ENCODE measurements around the gene GNAZ. TPM values are rescaled to one million over a fixed set of nuclear protein-coding genes. Genes with fewer than 3 reads are reported as not detected.
"Not testable (repeated sequence)": the region's sequence is repeated elsewhere in the genome, so short reads cannot be mapped to it uniquely, and the experiment has no call there.

The GNAZ gene
- 10.0 TPM for total RNA-seq

DNA sequence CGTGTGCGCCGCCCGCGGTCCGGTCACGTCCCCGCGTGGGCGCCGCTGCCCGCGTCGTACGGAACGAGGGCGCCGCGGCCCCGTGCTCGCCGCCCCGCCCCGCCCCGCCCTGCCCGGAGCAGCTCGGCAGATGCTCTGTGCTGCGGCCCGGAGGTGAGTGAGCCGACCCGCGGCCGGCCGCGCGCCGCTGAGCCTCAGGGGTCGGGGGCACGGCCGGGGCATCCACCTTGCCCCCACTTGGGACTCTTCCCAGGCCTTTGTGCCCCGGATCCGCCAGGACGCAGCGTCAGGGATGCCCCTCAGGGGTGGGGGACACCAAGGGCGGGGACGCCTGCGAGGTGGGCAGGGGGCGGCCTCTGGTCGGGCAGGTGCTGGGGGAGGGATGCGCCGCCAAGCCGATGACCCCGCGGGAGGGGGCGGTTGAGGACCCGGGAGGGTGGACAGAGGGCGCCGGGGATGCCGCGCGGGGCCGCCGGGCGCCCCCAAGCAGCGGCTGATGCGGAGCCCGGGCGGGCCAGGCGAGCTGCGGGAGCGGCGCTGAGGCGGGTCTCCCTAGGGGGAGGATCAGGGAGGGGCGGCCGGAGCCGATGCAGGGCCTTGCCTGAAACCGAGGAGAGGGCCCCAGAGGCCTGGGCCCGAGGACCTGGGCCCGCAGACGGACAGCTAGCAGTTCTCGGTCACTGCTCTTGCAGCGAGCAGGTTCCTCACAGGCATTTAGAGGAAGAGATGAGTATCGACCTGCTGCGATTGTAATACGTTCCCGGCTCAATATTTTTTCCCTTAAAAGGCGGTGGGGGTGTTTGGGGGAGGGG, at the start of gene GNAZ:
TSS of gene GNAZ (plus strand) at position 102 of the 812 bp plus-strand sequence. CDS start 25,177 bp downstream, outside the sequence.
- H3K27me3 ChIP-seq (ENCODE audit: insufficient read depth, low read length) = peaks cover 13% of the 10 kb centered on the region
- no peaks in the 10 kb centered on the region for H3K9me3 ChIP-seq (ENCODE audit: low read depth, low read length)
- H3K4me1 ChIP-seq (ENCODE audit: insufficient read depth, low read length) = peaks cover 17% of the 10 kb centered on the region
- peak within 1 kb of the TSS; percentile 24 for H3K4me3 ChIP-seq (ENCODE audit: low read length)

DNA sequence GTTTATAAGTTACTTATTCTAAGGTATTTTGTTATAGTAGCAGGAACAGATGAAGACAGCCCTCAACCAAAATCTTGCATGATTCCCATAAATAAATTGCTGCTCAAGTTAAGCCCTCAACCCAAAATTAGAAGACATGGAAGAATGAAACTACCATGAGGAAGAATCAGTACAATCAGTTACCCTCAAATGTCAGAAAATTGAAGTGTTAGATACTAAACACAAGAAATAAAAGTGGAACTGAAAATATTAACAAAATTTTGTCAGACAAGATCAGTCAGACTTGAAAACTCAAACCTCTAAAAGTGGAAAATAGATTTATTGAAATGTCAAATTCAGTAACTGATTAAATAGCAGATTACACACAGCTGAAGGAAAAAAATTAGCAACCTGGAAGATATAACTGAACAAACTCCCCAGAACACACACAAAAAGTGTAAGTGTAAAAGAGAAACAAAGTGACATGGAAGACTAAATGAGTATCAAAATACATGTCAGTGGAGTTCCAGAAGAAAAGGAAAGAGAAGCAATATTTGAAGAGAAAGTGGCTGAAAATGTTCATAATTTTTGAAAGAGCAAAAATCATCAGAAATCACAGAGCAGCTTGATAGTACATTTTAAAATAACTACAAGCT, 49.5 kb upstream of the GNAZ start:
- Histone ChIP-seq H3K4me3 (ENCODE audit: low read length) (no peak overlapping the region), H3K9me3 (ENCODE audit: low read depth, low read length) (no peaks in the 10 kb centered on the region), H3K27me3 (ENCODE audit: insufficient read depth, low read length) (no peaks in the 10 kb centered on the region)

GRCh38 chr22:23021660-23022353, 48.5 kb upstream of the GNAZ start:
- not testable (repeated sequence) for H3K27me3 ChIP-seq (ENCODE audit: insufficient read depth, low read length); H3K4me3 ChIP-seq (ENCODE audit: low read length)

More for the DNA sequence above, 49.5 kb upstream of the GNAZ start:
- no peaks in the 10 kb centered on the region for H3K4me1 ChIP-seq (ENCODE audit: insufficient read depth, low read length)

DNA sequence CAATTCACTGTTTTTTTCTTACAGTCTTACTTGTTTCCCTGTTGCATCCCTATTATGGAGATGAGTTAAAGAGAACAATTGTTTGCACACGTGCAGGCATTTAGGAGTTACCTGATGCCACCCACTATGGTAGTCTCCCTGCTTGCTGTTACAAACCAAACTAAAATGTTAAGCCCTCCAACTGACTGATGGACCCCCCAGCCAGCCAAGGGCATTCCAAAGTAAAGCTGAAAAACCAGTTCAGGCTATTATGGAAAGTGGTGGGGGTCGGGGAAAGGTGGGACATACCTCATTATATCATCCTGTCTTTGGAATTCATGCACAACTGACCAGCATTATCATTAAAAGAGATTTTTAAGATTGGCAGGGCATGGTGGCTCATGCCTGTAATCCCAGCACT, 47.0 kb upstream of the GNAZ start:
- Histone ChIP-seq H3K27me3 (ENCODE audit: insufficient read depth, low read length) (no peaks in the 10 kb centered on the region), H3K4me3 (ENCODE audit: low read length) (no peak overlapping the region), H3K9me3 (ENCODE audit: low read depth, low read length) (no peaks in the 10 kb centered on the region), H3K4me1 (ENCODE audit: insufficient read depth, low read length) (no peaks in the 10 kb centered on the region)

More at GRCh38 chr22:23021660-23022353, 48.5 kb upstream of the GNAZ start:
- not testable (repeated sequence) for H3K9me3 ChIP-seq (ENCODE audit: low read depth, low read length); H3K4me1 ChIP-seq (ENCODE audit: insufficient read depth, low read length)

DNA sequence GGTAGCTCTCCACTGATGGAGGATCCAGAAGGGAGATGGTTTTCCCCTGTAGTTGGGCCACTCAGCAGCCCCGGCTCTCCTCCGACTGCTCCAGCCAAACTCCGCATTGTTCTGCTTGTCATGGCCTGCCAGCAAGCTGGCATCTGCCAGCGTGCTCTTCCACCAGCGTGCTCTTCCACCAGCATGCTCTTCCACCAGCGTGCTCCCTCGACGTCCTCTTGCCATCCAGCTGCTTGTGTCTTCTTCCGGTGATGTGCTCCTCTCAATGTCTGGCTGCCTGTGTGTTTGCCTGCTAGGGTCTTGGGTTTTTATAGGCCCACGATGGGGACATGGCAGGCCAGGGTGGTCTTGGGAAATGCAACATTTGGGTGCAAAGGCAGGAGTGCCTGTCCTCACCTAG, 43.5 kb upstream of the GNAZ start:
- Histone ChIP-seq H3K9me3 (ENCODE audit: low read depth, low read length) (no peaks in the 10 kb centered on the region), H3K4me3 (ENCODE audit: low read length) (no peak overlapping the region), H3K27me3 (ENCODE audit: insufficient read depth, low read length) (no peaks in the 10 kb centered on the region), H3K4me1 (ENCODE audit: insufficient read depth, low read length) (no peaks in the 10 kb centered on the region)

- not testable (repeated sequence) for H3K4me3 ChIP-seq (ENCODE audit: low read length); H3K27me3 ChIP-seq (ENCODE audit: insufficient read depth, low read length); H3K4me1 ChIP-seq (ENCODE audit: insufficient read depth, low read length); H3K9me3 ChIP-seq (ENCODE audit: low read depth, low read length)
Observed at GRCh38 chr22:23027849-23028248, 42.5 kb upstream of the GNAZ start.

- no peaks in the 10 kb centered on the region for H3K27me3 ChIP-seq (ENCODE audit: insufficient read depth, low read length)
- H3K4me1 ChIP-seq (ENCODE audit: insufficient read depth, low read length) = no peaks in the 10 kb centered on the region
- H3K4me3 ChIP-seq (ENCODE audit: low read length) = no peak overlapping the region
Observed at GRCh38 chr22:23029521-23030228, 40.6 kb upstream of the GNAZ start.

DNA sequence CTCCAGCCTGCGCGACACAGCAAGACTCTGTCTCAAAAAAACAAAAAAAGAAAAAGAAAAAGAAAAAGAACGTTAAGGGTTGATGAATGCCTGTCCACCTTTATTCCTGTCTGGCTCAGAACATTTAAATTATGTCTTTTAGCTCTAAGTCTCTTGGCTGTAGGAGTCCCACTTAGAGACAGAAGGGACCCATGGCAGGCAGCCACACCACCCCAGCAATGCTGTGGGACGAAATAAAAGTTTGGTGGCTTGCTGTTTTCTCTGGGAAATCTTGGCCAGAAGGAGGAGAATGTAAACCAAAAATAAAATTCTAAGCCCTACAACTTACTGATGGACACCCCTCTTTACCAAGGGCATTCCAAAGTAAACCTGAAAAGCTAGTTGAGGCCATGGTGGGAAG, 38.9 kb upstream of the GNAZ start:
- Histone ChIP-seq H3K4me3 (ENCODE audit: low read length) (no peak overlapping the region), H3K4me1 (ENCODE audit: insufficient read depth, low read length) (peaks cover 10% of the 10 kb centered on the region), H3K9me3 (ENCODE audit: low read depth, low read length) (no peaks in the 10 kb centered on the region), H3K27me3 (ENCODE audit: insufficient read depth, low read length) (no peaks in the 10 kb centered on the region)

More at GRCh38 chr22:23029521-23030228, 40.6 kb upstream of the GNAZ start:
- H3K9me3 ChIP-seq (ENCODE audit: low read depth, low read length) = no peaks in the 10 kb centered on the region

DNA sequence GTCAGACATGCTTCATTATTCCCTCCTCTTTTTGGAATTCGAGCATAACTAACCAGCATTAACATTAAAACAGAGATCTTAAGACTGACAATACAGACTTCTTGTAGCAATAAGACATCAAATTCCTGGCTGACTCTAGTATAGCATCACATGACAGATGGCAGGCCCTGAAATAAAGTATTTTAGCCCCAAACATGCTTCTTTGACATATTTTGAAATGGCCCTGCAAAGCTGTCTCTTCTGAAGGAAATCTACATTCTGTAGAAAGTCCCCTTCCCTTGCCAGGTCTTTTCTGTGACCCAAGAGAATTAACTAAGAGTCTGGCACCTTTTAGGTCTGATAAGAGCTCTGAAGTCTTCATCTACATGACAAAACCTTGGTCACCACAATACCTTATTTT, 38.5 kb upstream of the GNAZ start:
- peaks cover 14% of the 10 kb centered on the region for H3K4me1 ChIP-seq (ENCODE audit: insufficient read depth, low read length)
- no peak overlapping the region for H3K4me3 ChIP-seq (ENCODE audit: low read length)
- H3K27me3 ChIP-seq (ENCODE audit: insufficient read depth, low read length) = no peaks in the 10 kb centered on the region
- no peaks in the 10 kb centered on the region for H3K9me3 ChIP-seq (ENCODE audit: low read depth, low read length)

DNA sequence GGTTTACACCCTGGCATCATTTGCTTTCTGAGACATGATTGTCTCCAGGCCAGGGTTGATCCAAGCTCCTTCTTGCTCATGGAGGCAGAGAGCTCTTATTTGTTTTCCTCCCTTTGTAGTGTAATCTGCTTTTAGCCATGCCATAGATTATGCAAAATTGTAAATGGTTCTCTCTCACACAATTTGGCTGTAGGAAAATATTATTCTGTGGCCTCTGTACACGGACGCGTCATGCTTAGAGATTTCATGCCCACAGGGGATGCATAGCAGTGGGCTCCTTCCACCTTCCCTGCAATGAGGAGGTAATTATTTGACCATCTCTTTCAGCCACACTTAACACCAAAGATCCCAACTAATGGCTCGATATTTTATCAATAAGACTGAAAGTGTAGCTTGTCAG, 37.7 kb upstream of the GNAZ start:
- Histone ChIP-seq H3K9me3 (ENCODE audit: low read depth, low read length) (no peaks in the 10 kb centered on the region), H3K27me3 (ENCODE audit: insufficient read depth, low read length) (no peaks in the 10 kb centered on the region), H3K4me1 (ENCODE audit: insufficient read depth, low read length) (peaks cover 22% of the 10 kb centered on the region), H3K4me3 (ENCODE audit: low read length) (no peak overlapping the region)

- no peaks in the 10 kb centered on the region for H3K27me3 ChIP-seq (ENCODE audit: insufficient read depth, low read length)
- no peaks in the 10 kb centered on the region for H3K9me3 ChIP-seq (ENCODE audit: low read depth, low read length)
- H3K4me1 ChIP-seq (ENCODE audit: insufficient read depth, low read length) = peaks cover 28% of the 10 kb centered on the region
- no peak overlapping the region for H3K4me3 ChIP-seq (ENCODE audit: low read length)
Observed at GRCh38 chr22:23033116-23033905, 37.0 kb upstream of the GNAZ start.

DNA sequence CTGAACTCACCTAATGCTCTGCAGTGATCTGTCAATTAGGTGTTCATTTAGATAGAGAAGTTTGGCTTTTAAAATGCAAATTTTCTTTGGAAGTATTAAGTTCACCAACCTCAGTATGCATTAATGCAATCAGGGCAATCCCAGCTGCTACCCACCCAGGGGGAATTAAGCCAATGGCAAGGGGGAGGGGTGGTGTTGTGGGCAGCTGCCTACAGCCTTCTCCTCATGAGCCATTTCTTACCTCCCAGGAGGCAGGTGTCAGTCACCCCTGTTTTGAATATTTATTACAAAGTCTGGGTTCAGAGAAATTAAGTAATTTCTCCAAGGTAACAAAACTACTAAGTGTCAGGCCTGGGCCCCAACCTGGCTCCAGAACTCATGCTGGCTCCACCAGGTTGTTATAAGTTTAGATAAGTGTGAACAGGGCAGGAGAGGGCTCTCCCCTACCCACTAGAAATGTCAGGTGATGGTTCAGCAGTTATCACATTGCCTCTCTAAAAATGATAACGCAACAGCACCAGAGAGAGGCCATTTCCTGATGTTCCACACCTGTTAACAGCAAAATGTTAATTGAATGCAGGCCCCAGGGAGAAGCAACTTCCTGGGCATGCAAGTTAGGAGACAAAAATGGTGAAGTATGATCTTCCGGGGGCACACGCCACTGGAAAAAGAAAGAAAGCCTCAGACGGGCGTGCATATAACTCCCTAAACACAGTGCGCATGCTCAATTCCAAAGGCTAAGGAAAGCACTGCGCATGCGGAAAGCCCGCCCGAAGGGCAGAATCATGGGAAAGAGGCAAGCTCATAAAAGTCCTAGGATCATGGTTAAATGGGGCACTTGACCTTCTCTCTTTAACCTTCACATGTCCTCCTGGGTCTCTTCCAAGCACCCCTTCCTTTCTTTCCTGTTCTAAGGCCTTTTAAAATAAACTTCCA, 35.4 kb upstream of the GNAZ start:
- Histone ChIP-seq H3K4me1 (ENCODE audit: insufficient read depth, low read length) (peaks cover 28% of the 10 kb centered on the region), H3K4me3 (ENCODE audit: low read length) (no peak overlapping the region), H3K9me3 (ENCODE audit: low read depth, low read length) (no peaks in the 10 kb centered on the region), H3K27me3 (ENCODE audit: insufficient read depth, low read length) (no peaks in the 10 kb centered on the region)

GRCh38 chr22:23035557-23036277, 34.6 kb upstream of the GNAZ start:
- Histone ChIP-seq H3K27me3 (ENCODE audit: insufficient read depth, low read length) (no peaks in the 10 kb centered on the region), H3K4me3 (ENCODE audit: low read length) (no peak overlapping the region), H3K4me1 (ENCODE audit: insufficient read depth, low read length) (peaks cover 28% of the 10 kb centered on the region), H3K9me3 (ENCODE audit: low read depth, low read length) (no peaks in the 10 kb centered on the region)
